K562 (cell line): Measurements from ENCODE around the gene NOTO. TPM values are rescaled to one million over a fixed set of nuclear protein-coding genes. Genes with fewer than 3 reads are reported as not detected.
A peak's percentile ranks its signal among the peaks of the same experiment; 100 is the strongest.

Experiments
- ATAC-seq: fragments of 200-7000 bp; cut with Tn5 transposase; 3 replicates; pipeline ENCODE4 v1.9.1; 2020; ENCODE audit warnings: moderate library complexity
- BruUV-seq: library from RNA; stranded (reverse); fragments of 400-500 nt; replicated peaks from 2 replicates; lab custom pipeline; 2021; lab: Mats Ljungman, UMichigan
- CTCF ChIA-PET: fragments of 300-600 bp; formaldehyde crosslinking; extraction: SDS; loops from one replicate; lab custom pipeline; 2021; ENCODE audit warnings: low intra/inter-chr PET ratio; lab: Yijun Ruan, JAX
- POLR2A ChIA-PET: fragments of 300-600, 350-650 bp; sonication (Branson Sonifier 250); formaldehyde crosslinking; extraction: SDS; loops from one replicate; lab custom pipeline; 2021; ENCODE audit warnings: antibody characterized with exemption, inconsistent platforms; lab: Yijun Ruan, JAX
- DNase-seq, 4 experiments: peaks; one replicate each; pipeline versions ENCODE4 v3.0.0 to v3.0.0-alpha.2; 2011 to 2018; ENCODE audit warnings: low spot score in 3 of 4, mixed read lengths in 3 of 4; ENCODE audit errors: extremely low read depth in 1 of 4
- FAIRE-seq: peaks from 2 replicates; lab custom pipeline; 2011; peaks lifted over from hg19 to GRCh38; lab: Jason Lieb, UNC
- H2AFZ ChIP-seq: 2 replicates; pipeline ENCODE4 v1.6.0; 2011; ENCODE audit warnings: low read depth, low read length, control low read depth, inconsistent platforms
- H3K27ac ChIP-seq: fragments of 200-600 bp; 3 replicates; pipeline ENCODE4 v1.8.0; 2011; ENCODE audit warnings: low read depth, mild to moderate bottlenecking, control low read depth, inconsistent platforms, low read length, moderate library complexity, mixed read lengths; ENCODE audit errors: extremely low read depth
- H3K27me3 ChIP-seq, 2 experiments: fragments of 300-600 bp in 1 of 2; 2 replicates in 1 of 2; 3 replicates in 1 of 2; pipeline versions ENCODE4 v1.6.0 to v1.8.0; 2011; ENCODE audit warnings: inconsistent platforms in 2 of 2, low read length in 2 of 2, mild to moderate bottlenecking in 1 of 2, mixed read lengths in 1 of 2, moderate library complexity in 1 of 2; ENCODE audit not compliant: control insufficient read depth in 2 of 2, insufficient read depth in 2 of 2
- H3K36me3 ChIP-seq: fragments of 300-600 bp; 3 replicates; pipeline ENCODE4 v1.8.0; 2011; ENCODE audit warnings: mild to moderate bottlenecking, low read length, inconsistent platforms; ENCODE audit not compliant: control insufficient read depth, insufficient read depth
- H3K4me1 ChIP-seq, 2 experiments: fragments of 200-600 bp in 1 of 2; replicated peaks in 1 of 2; 2 replicates in 1 of 2; 3 replicates in 1 of 2; pipeline versions ENCODE4 v1.5.1 to v1.8.0; 2011; ENCODE audit warnings: inconsistent platforms in 2 of 2, low read length in 2 of 2, mild to moderate bottlenecking in 1 of 2, mixed read lengths in 1 of 2, moderate library complexity in 1 of 2; ENCODE audit not compliant: control insufficient read depth in 2 of 2, insufficient read depth in 2 of 2
- H3K4me2 ChIP-seq: 2 replicates; pipeline ENCODE4 v1.6.1; 2011; ENCODE audit warnings: low read length, control low read depth, inconsistent platforms, mixed read lengths; ENCODE audit not compliant: insufficient read depth
- H3K4me3 ChIP-seq: fragments of 200-600 bp; sonication (generic), shearing (Covaris generic); 2 replicates; pipeline ENCODE4 v1.5.1; 2016; ENCODE audit warnings: control low read depth, inconsistent platforms
- H3K79me2 ChIP-seq: fragments of 200-600 bp; 3 replicates; pipeline ENCODE4 v1.8.0; 2011; ENCODE audit warnings: low read length, inconsistent platforms; ENCODE audit not compliant: control insufficient read depth, insufficient read depth
- H3K9ac ChIP-seq, 2 experiments: 2 replicates each; pipeline versions ENCODE4 v1.6.0 to v1.6.1; 2011; ENCODE audit warnings: low read depth in 2 of 2, low read length in 2 of 2, control low read depth in 1 of 2, inconsistent platforms in 1 of 2, mild to moderate bottlenecking in 1 of 2, mixed read lengths in 1 of 2; ENCODE audit not compliant: insufficient read depth in 1 of 2
- H3K9me1 ChIP-seq: one replicate; pipeline ENCODE4 v1.6.0; 2011; ENCODE audit warnings: inconsistent platforms, mild to moderate bottlenecking, low read length, moderate library complexity; ENCODE audit not compliant: control insufficient read depth, insufficient read depth
- H3K9me3 ChIP-seq: replicated peaks from 2 replicates; pipeline ENCODE4 v1.5.1; 2011; ENCODE audit warnings: low read depth, low read length, inconsistent platforms; ENCODE audit not compliant: control insufficient read depth, insufficient read depth
- H4K20me1 ChIP-seq: replicated peaks from 2 replicates; pipeline ENCODE4 v1.6.1; 2011; ENCODE audit warnings: low read length, inconsistent platforms, mixed read lengths; ENCODE audit not compliant: control insufficient read depth, insufficient read depth
- CREM ChIP-seq: IDR thresholded peaks from 2 replicates; pipeline ENCODE4 v1.6.1; 2014; ENCODE audit warnings: antibody characterized with exemption, low read depth
- EGR1 ChIP-seq: fragments of 450-650 bp; conservative IDR thresholded peaks from 2 replicates; pipeline ENCODE4 v1.6.1; 2017; ENCODE audit warnings: mild to moderate bottlenecking
- ETV1 ChIP-seq: fragments of 450-650 bp; conservative IDR thresholded peaks from 2 replicates; pipeline ENCODE4 v1.6.1; 2016; ENCODE audit warnings: missing genetic modification characterization, control low read depth, low read depth, missing compliant biosample characterization
- FOXA1 ChIP-seq: fragments of 450-650 bp; IDR thresholded peaks from 2 replicates; pipeline ENCODE4 v1.6.1; 2016; ENCODE audit warnings: mild to moderate bottlenecking, borderline replicate concordance
- GATAD2A ChIP-seq: fragments of 450-650 bp; IDR thresholded peaks from 2 replicates; pipeline ENCODE4 v1.6.1; 2017
- GTF2F1 ChIP-seq: IDR thresholded peaks from 2 replicates; pipeline ENCODE4 v1.6.1; 2011; ENCODE audit warnings: low read depth, low read length, improper control_type of control experiment
- MLX ChIP-seq, 2 experiments: fragments of 450-650 bp in 1 of 2; sonication (generic) in 1 of 2; formaldehyde crosslinking; conservative IDR thresholded peaks; 2 replicates each; pipeline versions ENCODE4 v1.4.0 to v1.8.1; 2020 to 2022; ENCODE audit warnings: mild to moderate bottlenecking in 1 of 2, missing genetic modification reagents in 1 of 2
- RBM34 ChIP-seq: fragments of 200-400 bp; formaldehyde crosslinking; IDR thresholded peaks from 2 replicates; pipeline ENCODE4 v1.6.1; 2018; ENCODE audit warnings: low read length, borderline replicate concordance; ENCODE audit not compliant: insufficient read depth
- UBTF ChIP-seq, 2 experiments: IDR thresholded peaks; 2 replicates each; pipeline ENCODE4 v1.6.1; 2012; ENCODE audit warnings: improper control_type of control experiment in 2 of 2, low read depth in 2 of 2, low read length in 2 of 2, borderline replicate concordance in 1 of 2
- XRCC3 ChIP-seq: fragments of 450-650 bp; IDR thresholded peaks from 2 replicates; pipeline ENCODE4 v1.6.1; 2017; ENCODE audit warnings: mild to moderate bottlenecking, moderate library complexity
- ZC3H4 ChIP-seq: sonication (generic); formaldehyde crosslinking; IDR thresholded peaks from 2 replicates; pipeline ENCODE4 v1.9.0; 2021; ENCODE audit warnings: missing genetic modification reagents, borderline replicate concordance
- ZNF175 ChIP-seq: fragments of 200-800 bp; sonication (Bioruptor generic); IDR thresholded peaks from 2 replicates; pipeline ENCODE4 v1.6.1; 2016; ENCODE audit warnings: low read depth, mild to moderate bottlenecking, missing genetic modification characterization, missing compliant biosample characterization
- ZNF224 ChIP-seq: sonication (generic); formaldehyde crosslinking; IDR thresholded peaks from 2 replicates; pipeline ENCODE4 v1.8.0; 2022; ENCODE audit warnings: mild to moderate bottlenecking, missing genetic modification reagents
- ZNF699 ChIP-seq: fragments of 250-450 bp; sonication (Bioruptor Pico); IDR thresholded peaks from 2 replicates; pipeline ENCODE4 v1.8.0; 2021; ENCODE audit warnings: mild to moderate bottlenecking, moderate library complexity; ENCODE audit not compliant: insufficient replicate concordance
- WGBS: fragments of 100-300 bp; shearing (Covaris generic); methylation state at CpG from one replicate; pipeline ENCODE4 v1.1.6; 2016; ENCODE audit warnings: low coverage, mixed read lengths; ENCODE audit not compliant: insufficient coverage; ENCODE audit errors: missing lambda C conversion rate; 5-methylcytosine and 5-hydroxymethylcytosine counted together
- in situ Hi-C: fragments of 300-500 bp; cut with MboI; formaldehyde crosslinking; loops from 4 replicates; pipeline ENCODE4 v1.15.0; 2018; ENCODE audit warnings: inconsistent platforms, mixed read lengths
- intact Hi-C: fragments of 100-400 bp; cut with micrococcal nuclease; formaldehyde crosslinking; loops from 2 replicates; pipeline ENCODE4 v1.14.2; 2022
- polyA plus RNA-seq, 8 experiments: library from polyadenylated mRNA; depleted of rRNA in 4 of 8; stranded (reverse) in 5 of 8; unstranded in 3 of 8; fragments of >200 nt; fragmentation: Nextera tagmentation in 2 of 8; fragmentation: Illumina TruSeq in 1 of 8; extraction: Ambion mirVana in 2 of 8; extraction: Trizol in 1 of 8; gene quantifications; 2 replicates each; pipeline versions ENCODE4 v1.2.1 to v1.2.3, GENCODE V29; 2011 to 2014; ENCODE audit warnings: inconsistent platforms in 1 of 8, missing spikeins in 1 of 8
- total RNA-seq, 7 experiments: library from RNA; depleted of rRNA in 6 of 7; stranded (reverse); fragments of >200 nt in 6 of 7; fragmentation: Illumina TruSeq in 2 of 7; extraction: Trizol in 2 of 7; gene quantifications; 2 replicates each; pipeline versions ENCODE4 v1.2.1 to v1.2.3, GENCODE V29; 2011 to 2021; ENCODE audit warnings: low replicate concordance in 1 of 7

The NOTO gene
- total and polyA plus RNA-seq, 9 of the 15 experiments (the other 6 are each of a cell fraction or from before 2014, with no cell fraction given) = not detected

- no peaks in the 10 kb centered on the region for H3K9me1 ChIP-seq
- no peaks in the 10 kb centered on the region for H3K9me3 ChIP-seq
- no peak overlapping the region for H2AFZ ChIP-seq
- FAIRE-seq (peak; percentile 11), ATAC-seq (no peak), DNase-seq (no peak)
- H3K4me1 ChIP-seq = peaks cover 11 to 28% of the 10 kb centered on the region in 2 experiments; a peak in 4 of 5 replicates
- 16% methylated on average over 6 of the region's 6 CpGs for WGBS
- no peak overlapping the region for H3K27ac ChIP-seq
- no peaks in the 10 kb centered on the region for H3K36me3 ChIP-seq
- in situ Hi-C loops (no loop called here), intact Hi-C loops (no loop called here)
- TF ChIP-seq EGR1 (peak; percentile 88), GATAD2A (no peak)
- H3K79me2 ChIP-seq = no peaks in the 10 kb centered on the region
- BruUV-seq = no TSS peak
- H4K20me1 ChIP-seq = no peaks in the 10 kb centered on the region
- H3K27me3 ChIP-seq = peaks cover 3 to 29% of the 10 kb centered on the region in 2 experiments; a peak in 3 of 5 replicates
- H3K4me3 ChIP-seq = no peak overlapping the region
- ChIA-PET POLR2A (no interaction called here), CTCF (no interaction called here)
- no peak overlapping the region for H3K9ac ChIP-seq
- no peak overlapping the region for H3K4me2 ChIP-seq
Observed at GRCh38 chr2:73172963-73173362, 29.4 kb upstream of the NOTO start.

- Histone ChIP-seq H3K27me3 (peaks cover 3 to 35% of the 10 kb centered on the region in 2 experiments; a peak in 3 of 5 replicates), H3K36me3 (no peaks in the 10 kb centered on the region), H4K20me1 (no peaks in the 10 kb centered on the region), H3K79me2 (no peaks in the 10 kb centered on the region), H3K9me3 (no peaks in the 10 kb centered on the region), H3K9ac (no peak overlapping the region), H3K9me1 (no peaks in the 10 kb centered on the region), H2AFZ (no peak overlapping the region), H3K4me3 (no peak overlapping the region), H3K4me2 (no peak overlapping the region), H3K27ac (no peak overlapping the region), H3K4me1 (peaks cover 11 to 29% of the 10 kb centered on the region in 2 experiments; a peak in 4 of 5 replicates)
- ATAC-seq (no peak), FAIRE-seq (peak; percentile 32), DNase-seq (no peak)
- ChIA-PET POLR2A (interaction anchor here (0.5 kb wide), 1 partner anchor 109 kb away, joined by 3 read pairs; no protein-coding TSS in a partner anchor), CTCF (no interaction called here)
- in situ Hi-C loops (no loop called here), intact Hi-C loops (no loop called here)
- 54% methylated on average over 7 of the region's 7 CpGs for WGBS
- no TSS peak for BruUV-seq
- TF ChIP-seq CREM (no peak), ZNF699 (CRISPR knock-in tag) (no peak), MLX (CRISPR knock-in tag; conservative IDR thresholded peaks at IDR 0.05) (no peak), ETV1 (tag) (no peak), ZNF175 (CRISPR knock-in tag) (no peak), UBTF (IDR thresholded peaks at IDR 0.05; ENCODE audit: borderline replicate concordance in 1 of 2, low read depth in 2 of 2, low read length in 2 of 2) (no peak), FOXA1 (no peak), ZNF224 (no peak), XRCC3 (no peak), ZC3H4 (no peak), RBM34 (no peak), GTF2F1 (no peak)
Observed at GRCh38 chr2:73173781-73174180, 28.6 kb upstream of the NOTO start.
